HepG2 (cell line): ENCODE results near the gene TCAP. TPM values are rescaled to one million over a fixed set of nuclear protein-coding genes. Genes with fewer than 3 reads are reported as not detected.

ENCODE experiments used
- ATAC-seq: fragments of 200-7000 bp; cut with Tn5 transposase; 3 replicates; pipeline ENCODE4 v1.9.1; 2020; ENCODE audit warnings: mild to moderate bottlenecking, moderate library complexity
- BruUV-seq: library from RNA; stranded (reverse); fragments of 400-500 nt; replicated peaks from 2 replicates; lab custom pipeline; 2021; lab: Mats Ljungman, UMichigan
- CTCF ChIA-PET: fragments of 300-600 bp; formaldehyde crosslinking; extraction: SDS; loops from one replicate; lab custom pipeline; 2021; ENCODE audit warnings: low total read pairs, inconsistent platforms, low intra/inter-chr PET ratio; lab: Yijun Ruan, JAX
- POLR2A ChIA-PET: fragments of 350-600 bp; sonication (Branson Sonifier 250); formaldehyde crosslinking; loops from one replicate; lab custom pipeline; 2020; ENCODE audit warnings: antibody characterized with exemption, inconsistent platforms; lab: Yijun Ruan, JAX
- DNase-seq: peaks from one replicate; pipeline ENCODE4 v3.0.0-alpha.2; 2015; ENCODE audit warnings: low spot score
- FAIRE-seq: peaks from 3 replicates; lab custom pipeline; 2011; peaks lifted over from hg19 to GRCh38; lab: Jason Lieb, UNC
- H2AFZ ChIP-seq: one replicate; pipeline ENCODE4 v1.6.1; 2011; ENCODE audit warnings: low read length, inconsistent platforms
- H3K27ac ChIP-seq: fragments of 300-600 bp; 3 replicates; pipeline ENCODE4 v1.8.0; 2011; ENCODE audit warnings: mixed run types, mild to moderate bottlenecking, mixed read lengths, low read length, inconsistent platforms; ENCODE audit not compliant: insufficient read depth; ENCODE audit errors: extremely low read length
- H3K27me3 ChIP-seq, 2 experiments: fragments of 200-600 bp in 1 of 2; 2 replicates in 1 of 2; 3 replicates in 1 of 2; pipeline versions ENCODE4 v1.6.0 to v1.8.0; 2011; ENCODE audit warnings: low read length in 2 of 2, mild to moderate bottlenecking in 2 of 2, moderate library complexity in 2 of 2, inconsistent platforms in 1 of 2; ENCODE audit not compliant: insufficient read depth in 2 of 2, control insufficient read depth in 1 of 2
- H3K36me3 ChIP-seq, 2 experiments: fragments of 200-600 bp in 1 of 2; replicated peaks in 1 of 2; 2 replicates in 1 of 2; 3 replicates in 1 of 2; pipeline versions ENCODE4 v1.5.1 to v1.8.0; 2011; ENCODE audit warnings: low read length in 2 of 2, inconsistent platforms in 1 of 2; ENCODE audit not compliant: insufficient read depth in 2 of 2, control insufficient read depth in 1 of 2
- H3K4me1 ChIP-seq: 2 replicates; pipeline ENCODE4 v1.5.1; 2012; ENCODE audit warnings: low read length, inconsistent platforms; ENCODE audit not compliant: insufficient read depth
- H3K4me2 ChIP-seq: 2 replicates; pipeline ENCODE4 v1.6.0; 2011; ENCODE audit warnings: low read depth, low read length, inconsistent platforms
- H3K4me3 ChIP-seq, 3 experiments: fragments of 200-600 bp in 1 of 3; sonication (generic), shearing (Covaris generic) in 1 of 3; replicated peaks in 1 of 3; 2 replicates each; pipeline ENCODE4 v1.5.1; 2011 to 2016; ENCODE audit warnings: low read length in 3 of 3, inconsistent platforms in 2 of 3, low read depth in 2 of 3, mild to moderate bottlenecking in 2 of 3, control low read depth in 1 of 3, mixed read lengths in 1 of 3; ENCODE audit not compliant: insufficient read depth in 1 of 3
- H3K79me2 ChIP-seq: one replicate; pipeline ENCODE4 v1.6.1; 2011; ENCODE audit warnings: low read length, inconsistent platforms; ENCODE audit not compliant: insufficient read depth
- H3K9ac ChIP-seq: 2 replicates; pipeline ENCODE4 v1.6.0; 2011; ENCODE audit warnings: mild to moderate bottlenecking, low read depth, low read length, inconsistent platforms; ENCODE audit not compliant: insufficient read depth
- H3K9me3 ChIP-seq: 2 replicates; pipeline ENCODE4 v1.5.1; 2012; ENCODE audit warnings: mild to moderate bottlenecking, low read length
- H4K20me1 ChIP-seq: 2 replicates; pipeline ENCODE4 v1.6.0; 2011; ENCODE audit warnings: inconsistent platforms, mild to moderate bottlenecking, low read length, moderate library complexity; ENCODE audit not compliant: insufficient read depth
- ATF7 ChIP-seq, 2 experiments: fragments of 450-650 bp in 1 of 2; sonication (generic) in 1 of 2; formaldehyde crosslinking in 1 of 2; IDR thresholded peaks; 2 replicates each; pipeline versions ENCODE4 v1.4.0 to v1.6.1; 2016 to 2020; ENCODE audit warnings: antibody characterized with exemption in 1 of 2, mild to moderate bottlenecking in 1 of 2, missing genetic modification reagents in 1 of 2
- DMAP1 ChIP-seq: IDR thresholded peaks from 2 replicates; pipeline ENCODE4 v1.6.1; 2016
- IRF1 ChIP-seq: sonication (generic); formaldehyde crosslinking; IDR thresholded peaks from 2 replicates; pipeline ENCODE4 v1.4.0; 2020; ENCODE audit warnings: low read depth, mild to moderate bottlenecking, missing genetic modification reagents
- YEATS2 ChIP-seq: sonication (generic); formaldehyde crosslinking; IDR thresholded peaks from 2 replicates; pipeline ENCODE4 v1.4.0; 2020; ENCODE audit warnings: missing genetic modification reagents, borderline replicate concordance
- ZBTB21 ChIP-seq: sonication (generic); formaldehyde crosslinking; IDR thresholded peaks from 2 replicates; pipeline ENCODE4 v1.4.0; 2020; ENCODE audit warnings: missing genetic modification reagents
- ZNF235 ChIP-seq: sonication (generic); formaldehyde crosslinking; IDR thresholded peaks from 2 replicates; pipeline ENCODE4 v1.8.1; 2023; ENCODE audit warnings: mild to moderate bottlenecking, missing genetic modification reagents, borderline replicate concordance
- ZNF30 ChIP-seq: sonication (generic); formaldehyde crosslinking; IDR thresholded peaks from 2 replicates; pipeline ENCODE4 v1.5.0; 2020; ENCODE audit warnings: mild to moderate bottlenecking, missing genetic modification reagents
- ZNF83 ChIP-seq: sonication (generic); formaldehyde crosslinking; IDR thresholded peaks from 2 replicates; pipeline ENCODE4 v1.4.0; 2020; ENCODE audit warnings: missing genetic modification reagents, mild to moderate bottlenecking, borderline replicate concordance
- WGBS: methylation state at CpG from one replicate; pipeline ENCODE4 v1.1.6; 2017; ENCODE audit warnings: low lambda C conversion rate; 5-methylcytosine and 5-hydroxymethylcytosine counted together
- in situ Hi-C: cut with HindIII; loops from 2 replicates; pipeline ENCODE4 v1.10.0; 2017; ENCODE audit warnings: low pct_unique_long_range_greater_than_20kb; ENCODE audit not compliant: extremely low pct_ligation_motif_present
- intact Hi-C: fragments of 100-400 bp; cut with micrococcal nuclease; formaldehyde crosslinking; loops from one replicate; pipeline ENCODE4 v1.10.0; 2022; ENCODE audit not compliant: unreplicated experiment
- polyA plus RNA-seq, 8 experiments: library from polyadenylated mRNA; depleted of rRNA in 3 of 8; stranded (reverse) in 7 of 8; unstranded in 1 of 8; fragments of >200 nt; fragmentation: Illumina TruSeq in 4 of 8; extraction: Trizol in 4 of 8; gene quantifications; 2 replicates each; pipeline versions ENCODE4 v1.2.1 to v1.2.3, GENCODE V29; 2011 to 2016; ENCODE audit warnings: low read depth in 4 of 8, missing spikeins in 1 of 8, mixed read lengths in 1 of 8; ENCODE audit not compliant: insufficient read depth in 1 of 8
- total RNA-seq, 5 experiments: library from RNA; depleted of rRNA; stranded (reverse); fragments of >200 nt; fragmentation: Illumina TruSeq; extraction: Trizol; gene quantifications; 2 replicates each; pipeline ENCODE4 v1.2.3, GENCODE V29; 2016; ENCODE audit warnings: low read depth in 1 of 5
- TF ChIP-seq, protein P1 (sequence below): fragments of 450-650 bp; IDR thresholded peaks from 2 replicates; pipeline ENCODE4 v1.6.1; 2017
- TF ChIP-seq, protein P2 (sequence below): sonication (generic); formaldehyde crosslinking; IDR thresholded peaks from 2 replicates; pipeline ENCODE4 v1.4.0; 2020; ENCODE audit warnings: missing genetic modification reagents
- TF ChIP-seq, protein P3 (sequence below): sonication (generic); formaldehyde crosslinking; IDR thresholded peaks from 2 replicates; pipeline ENCODE4 v1.8.1; 2023; ENCODE audit warnings: mild to moderate bottlenecking, missing genetic modification reagents
- TF ChIP-seq, protein P4 (sequence below): sonication (generic); formaldehyde crosslinking; IDR thresholded peaks from 2 replicates; pipeline ENCODE4 v1.9.0; 2022; ENCODE audit warnings: missing genetic modification reagents, mild to moderate bottlenecking, borderline replicate concordance

Gene TCAP
- total and polyA plus RNA-seq, 2 of the 13 experiments (the other 11 are each of a cell fraction or from before 2014, with no cell fraction given), result 0.24 to 0.65 TPM

DNA sequence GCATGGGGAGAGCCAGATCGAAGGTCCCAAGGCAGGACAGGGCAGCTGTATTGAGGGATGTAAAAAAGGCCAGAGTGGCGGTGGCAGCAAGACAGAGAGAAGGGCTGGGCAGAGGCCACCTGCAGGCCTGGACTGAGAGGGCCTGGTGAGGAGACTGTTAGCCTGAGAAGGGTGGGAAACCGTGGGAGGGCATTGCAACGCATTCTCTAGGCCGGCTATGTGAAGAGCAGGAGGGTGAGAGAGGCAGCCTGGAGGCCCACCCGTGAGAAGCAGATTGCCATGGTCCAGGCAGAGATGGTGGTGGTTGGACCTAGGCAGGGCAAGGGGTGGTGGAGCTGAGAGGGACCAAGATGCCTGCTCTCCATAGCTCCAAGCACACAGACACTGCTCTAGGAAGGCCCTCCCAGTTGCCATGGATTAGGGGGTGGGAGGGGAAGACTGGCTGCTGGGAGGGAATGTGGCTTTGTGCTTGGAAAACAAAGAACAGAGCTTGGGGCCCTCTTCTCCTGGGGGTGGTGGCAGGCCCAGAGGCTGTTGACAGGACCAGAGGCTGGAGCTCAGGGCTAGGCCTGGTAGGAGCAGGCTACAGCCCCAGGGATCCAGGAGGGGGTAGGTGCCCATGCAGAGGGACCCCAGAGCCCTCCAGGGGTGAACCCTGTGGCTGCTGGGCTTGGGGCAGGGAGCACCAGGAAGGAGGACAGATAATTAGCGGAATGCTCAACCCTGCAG is 12.4 kb upstream of the TCAP start (continued):
- TF ChIP-seq ZBTB21 (CRISPR knock-in tag) (no peak), ZNF30 (CRISPR knock-in tag) (no peak)
- TF ChIP-seq, protein P1, sequence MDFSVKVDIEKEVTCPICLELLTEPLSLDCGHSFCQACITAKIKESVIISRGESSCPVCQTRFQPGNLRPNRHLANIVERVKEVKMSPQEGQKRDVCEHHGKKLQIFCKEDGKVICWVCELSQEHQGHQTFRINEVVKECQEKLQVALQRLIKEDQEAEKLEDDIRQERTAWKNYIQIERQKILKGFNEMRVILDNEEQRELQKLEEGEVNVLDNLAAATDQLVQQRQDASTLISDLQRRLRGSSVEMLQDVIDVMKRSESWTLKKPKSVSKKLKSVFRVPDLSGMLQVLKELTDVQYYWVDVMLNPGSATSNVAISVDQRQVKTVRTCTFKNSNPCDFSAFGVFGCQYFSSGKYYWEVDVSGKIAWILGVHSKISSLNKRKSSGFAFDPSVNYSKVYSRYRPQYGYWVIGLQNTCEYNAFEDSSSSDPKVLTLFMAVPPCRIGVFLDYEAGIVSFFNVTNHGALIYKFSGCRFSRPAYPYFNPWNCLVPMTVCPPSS, result no peak
- TF ChIP-seq, protein P2, sequence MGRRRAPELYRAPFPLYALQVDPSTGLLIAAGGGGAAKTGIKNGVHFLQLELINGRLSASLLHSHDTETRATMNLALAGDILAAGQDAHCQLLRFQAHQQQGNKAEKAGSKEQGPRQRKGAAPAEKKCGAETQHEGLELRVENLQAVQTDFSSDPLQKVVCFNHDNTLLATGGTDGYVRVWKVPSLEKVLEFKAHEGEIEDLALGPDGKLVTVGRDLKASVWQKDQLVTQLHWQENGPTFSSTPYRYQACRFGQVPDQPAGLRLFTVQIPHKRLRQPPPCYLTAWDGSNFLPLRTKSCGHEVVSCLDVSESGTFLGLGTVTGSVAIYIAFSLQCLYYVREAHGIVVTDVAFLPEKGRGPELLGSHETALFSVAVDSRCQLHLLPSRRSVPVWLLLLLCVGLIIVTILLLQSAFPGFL, result no peak

- peaks cover 6 to 9% of the 10 kb centered on the region in 2 experiments; a peak in 4 of 5 replicates for H3K36me3 ChIP-seq
- H3K27me3 ChIP-seq, result no peaks in the 10 kb centered on the region
- no peaks in the 10 kb centered on the region for H3K9me3 ChIP-seq
- H3K9ac ChIP-seq, result 0 out of 2 replicates have a peak overlapping the region, but pooled peaks have one; percentile 19
- in situ Hi-C loops, result no loop called here
- no peak overlapping the region for H2AFZ ChIP-seq
- peak overlapping the region; percentile 81 for H3K4me2 ChIP-seq
- intact Hi-C loops, result loop anchor here (2.0 kb wide), 1 partner anchor 30 kb away; no protein-coding TSS in a partner anchor
- BruUV-seq, result no TSS peak
- ATAC-seq, result peak; percentile 46
- no peak for FAIRE-seq
- ChIA-PET CTCF (interaction anchor here (1.3 to 4.0 kb wide), 4 partner anchors 15 to 105 kb away, joined by 4 to 71 read pairs (median 8); partner anchors contain the start of gene PNMT), POLR2A (interaction anchor here (0.7 to 2.6 kb wide), 18 partner anchors 10 to 192 kb away, joined by 3 to 21 read pairs (median 6); partner anchors contain the start of genes CDK12, ERBB2, PGAP3 and PNMT)
- peak overlapping the region; percentile 48 for H3K27ac ChIP-seq
- peak overlapping the region in 1 of 3 experiments; percentile 54; a peak in 1 of 6 replicates for H3K4me3 ChIP-seq
- peaks cover 4% of the 10 kb centered on the region; the same call in 1 of the 2 replicates for H4K20me1 ChIP-seq
- no peak for DNase-seq
- H3K79me2 ChIP-seq, result no peaks in the 10 kb centered on the region
- H3K4me1 ChIP-seq, result peaks cover 31% of the 10 kb centered on the region
- 75% methylated on average over 8 of the region's 12 CpGs for WGBS
- TF ChIP-seq IRF1 (CRISPR knock-in tag) (no peak), ZNF83 (CRISPR knock-in tag) (peak; percentile 22; the same call in 1 of the 2 replicates), DMAP1 (CRISPR knock-in tag) (0 out of 2 replicates have a peak, but pooled peaks have one; percentile 43), YEATS2 (no peak), ATF7 (IDR thresholded peaks at IDR 0.05) (no peak), ATF7 (CRISPR knock-in tag; IDR thresholded peaks at IDR 0.05) (no peak), ZNF235 (CRISPR knock-in tag) (0 out of 2 replicates have a peak, but pooled peaks have one; percentile 53)
- TF ChIP-seq, protein P3, sequence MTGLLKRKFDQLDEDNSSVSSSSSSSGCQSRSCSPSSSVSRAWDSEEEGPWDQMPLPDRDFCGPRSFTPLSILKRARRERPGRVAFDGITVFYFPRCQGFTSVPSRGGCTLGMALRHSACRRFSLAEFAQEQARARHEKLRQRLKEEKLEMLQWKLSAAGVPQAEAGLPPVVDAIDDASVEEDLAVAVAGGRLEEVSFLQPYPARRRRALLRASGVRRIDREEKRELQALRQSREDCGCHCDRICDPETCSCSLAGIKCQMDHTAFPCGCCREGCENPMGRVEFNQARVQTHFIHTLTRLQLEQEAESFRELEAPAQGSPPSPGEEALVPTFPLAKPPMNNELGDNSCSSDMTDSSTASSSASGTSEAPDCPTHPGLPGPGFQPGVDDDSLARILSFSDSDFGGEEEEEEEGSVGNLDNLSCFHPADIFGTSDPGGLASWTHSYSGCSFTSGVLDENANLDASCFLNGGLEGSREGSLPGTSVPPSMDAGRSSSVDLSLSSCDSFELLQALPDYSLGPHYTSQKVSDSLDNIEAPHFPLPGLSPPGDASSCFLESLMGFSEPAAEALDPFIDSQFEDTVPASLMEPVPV (CRISPR knock-in tag), result peak; percentile 77; the same call in 1 of the 2 replicates
- TF ChIP-seq, protein P4, sequence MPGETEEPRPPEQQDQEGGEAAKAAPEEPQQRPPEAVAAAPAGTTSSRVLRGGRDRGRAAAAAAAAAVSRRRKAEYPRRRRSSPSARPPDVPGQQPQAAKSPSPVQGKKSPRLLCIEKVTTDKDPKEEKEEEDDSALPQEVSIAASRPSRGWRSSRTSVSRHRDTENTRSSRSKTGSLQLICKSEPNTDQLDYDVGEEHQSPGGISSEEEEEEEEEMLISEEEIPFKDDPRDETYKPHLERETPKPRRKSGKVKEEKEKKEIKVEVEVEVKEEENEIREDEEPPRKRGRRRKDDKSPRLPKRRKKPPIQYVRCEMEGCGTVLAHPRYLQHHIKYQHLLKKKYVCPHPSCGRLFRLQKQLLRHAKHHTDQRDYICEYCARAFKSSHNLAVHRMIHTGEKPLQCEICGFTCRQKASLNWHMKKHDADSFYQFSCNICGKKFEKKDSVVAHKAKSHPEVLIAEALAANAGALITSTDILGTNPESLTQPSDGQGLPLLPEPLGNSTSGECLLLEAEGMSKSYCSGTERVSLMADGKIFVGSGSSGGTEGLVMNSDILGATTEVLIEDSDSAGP (CRISPR knock-in tag), result 0 out of 2 replicates have a peak, but pooled peaks have one; percentile 34
Observed at GRCh38 chr17:39653316-39653661, 11.9 kb upstream of the TCAP start.
